Breast epithelium (tissue), 4 donors: ENCODE data around the gene RTN4R. TPM values are rescaled to one million over a fixed set of nuclear protein-coding genes. Genes with fewer than 3 reads are reported as not detected.
"Not testable (repeated sequence)": the region's sequence is repeated elsewhere in the genome, so short reads cannot be mapped to it uniquely, and the experiment has no call there.

Experiments
- DNase-seq, 2 donors: peaks; one replicate each; pipeline ENCODE4 v3.0.0-alpha.2; 2019; ENCODE audit warnings: low spot score in 2 of 2
- H3K27ac ChIP-seq, 2 donors: fragments of 200-600 bp; sonication (generic) in 1 of 2; one replicate each; pipeline ENCODE4 v1.5.1; 2016 to 2019; ENCODE audit warnings: mild to moderate bottlenecking in 1 of 2
- H3K27me3 ChIP-seq, 2 donors: fragments of 200-600 bp; sonication (generic) in 1 of 2; one replicate each; pipeline versions ENCODE4 v1.5.1 to v1.6.0; 2017 to 2019; ENCODE audit warnings: control low read depth in 1 of 2, mild to moderate bottlenecking in 1 of 2
- H3K36me3 ChIP-seq: fragments of 200-600 bp; one replicate; pipeline ENCODE4 v1.5.1; 2019
- H3K4me1 ChIP-seq, 2 donors: fragments of 200-600 bp; sonication (generic); one replicate each; pipeline ENCODE4 v1.5.1; 2016 to 2019; ENCODE audit warnings: control low read depth in 1 of 2
- H3K4me3 ChIP-seq, 3 donors: fragments of 200-600 bp; sonication (generic); 1 replicate in 2 of 3; 2 replicates in 1 of 3; pipeline ENCODE4 v1.5.1; 2016 to 2019; ENCODE audit warnings: mild to moderate bottlenecking in 3 of 3, moderate library complexity in 2 of 3
- H3K9me3 ChIP-seq, 2 donors: fragments of 200-600 bp; sonication (generic) in 1 of 2; one replicate each; pipeline ENCODE4 v1.5.1; 2016 to 2019; ENCODE audit warnings: control low read depth in 1 of 2
- POLR2A ChIP-seq: fragments of 450-650 bp; IDR thresholded peaks from one replicate; pipeline ENCODE4 v1.6.1; 2016; ENCODE audit warnings: antibody characterized with exemption, mild to moderate bottlenecking, moderate library complexity
- POLR2AphosphoS5 ChIP-seq, 3 donors: sonication (generic); formaldehyde crosslinking; IDR thresholded peaks; one replicate each; pipeline ENCODE4 v1.6.1; 2017; ENCODE audit warnings: antibody characterized with exemption in 3 of 3
- intact Hi-C: fragments of 100-400 bp; cut with DNase I; formaldehyde crosslinking; loops from one replicate; pipeline ENCODE4 v1.15.1; 2023; ENCODE audit warnings: low total_unique reads
- total RNA-seq, 3 donors: library from RNA; depleted of rRNA; stranded (reverse); fragments of >200 nt; gene quantifications; one replicate each; pipeline ENCODE4 v1.1.0, GENCODE V29; 2016
- TF ChIP-seq, protein P1 (sequence below), 3 donors: fragments of 450-650 bp; IDR thresholded peaks; one replicate each; pipeline ENCODE4 v1.5.1; 2016 to 2017; ENCODE audit warnings: antibody characterized with exemption in 3 of 3, mild to moderate bottlenecking in 3 of 3, moderate library complexity in 3 of 3

The RTN4R gene
- total RNA-seq, 3 donors from 2014 or later: 0.48 to 2.0 (median 1.9) TPM

DNA sequence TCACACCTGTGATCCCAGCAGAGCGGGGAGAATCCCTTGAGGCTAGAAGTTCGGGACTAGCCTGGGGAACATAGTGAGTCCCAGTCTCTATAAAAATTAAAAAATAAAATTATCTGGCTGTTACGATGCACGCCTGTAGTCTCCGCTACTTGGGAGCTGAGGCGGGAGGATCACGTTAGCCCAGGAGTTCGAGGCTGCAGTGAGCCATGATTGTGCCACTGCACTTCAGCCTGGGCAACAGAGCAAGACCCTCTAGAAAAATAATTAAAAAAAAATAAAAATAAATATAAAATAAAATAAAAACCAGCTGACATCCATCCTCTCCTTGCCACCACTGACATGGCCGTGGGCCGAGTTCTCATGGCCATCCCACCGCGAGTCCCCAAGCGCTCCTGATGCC, 7.7 kb upstream of the RTN4R start:
- H3K9me3 ChIP-seq: no peaks in the 10 kb centered on the region
- intact Hi-C loops: no loop called here
- TF ChIP-seq POLR2AphosphoS5 (IDR thresholded peaks at IDR 0.05): no peak
- TF ChIP-seq, protein P1, sequence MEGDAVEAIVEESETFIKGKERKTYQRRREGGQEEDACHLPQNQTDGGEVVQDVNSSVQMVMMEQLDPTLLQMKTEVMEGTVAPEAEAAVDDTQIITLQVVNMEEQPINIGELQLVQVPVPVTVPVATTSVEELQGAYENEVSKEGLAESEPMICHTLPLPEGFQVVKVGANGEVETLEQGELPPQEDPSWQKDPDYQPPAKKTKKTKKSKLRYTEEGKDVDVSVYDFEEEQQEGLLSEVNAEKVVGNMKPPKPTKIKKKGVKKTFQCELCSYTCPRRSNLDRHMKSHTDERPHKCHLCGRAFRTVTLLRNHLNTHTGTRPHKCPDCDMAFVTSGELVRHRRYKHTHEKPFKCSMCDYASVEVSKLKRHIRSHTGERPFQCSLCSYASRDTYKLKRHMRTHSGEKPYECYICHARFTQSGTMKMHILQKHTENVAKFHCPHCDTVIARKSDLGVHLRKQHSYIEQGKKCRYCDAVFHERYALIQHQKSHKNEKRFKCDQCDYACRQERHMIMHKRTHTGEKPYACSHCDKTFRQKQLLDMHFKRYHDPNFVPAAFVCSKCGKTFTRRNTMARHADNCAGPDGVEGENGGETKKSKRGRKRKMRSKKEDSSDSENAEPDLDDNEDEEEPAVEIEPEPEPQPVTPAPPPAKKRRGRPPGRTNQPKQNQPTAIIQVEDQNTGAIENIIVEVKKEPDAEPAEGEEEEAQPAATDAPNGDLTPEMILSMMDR (IDR thresholded peaks at IDR 0.05): no peak
- TF ChIP-seq POLR2A: no peak
- no peaks in the 10 kb centered on the region for H3K4me1 ChIP-seq
- H3K4me3 ChIP-seq: no peak overlapping the region
- H3K36me3 ChIP-seq: no peaks in the 10 kb centered on the region
- no peaks in the 10 kb centered on the region for H3K27me3 ChIP-seq
- no peak overlapping the region for H3K27ac ChIP-seq
- DNase-seq: no peak

DNA sequence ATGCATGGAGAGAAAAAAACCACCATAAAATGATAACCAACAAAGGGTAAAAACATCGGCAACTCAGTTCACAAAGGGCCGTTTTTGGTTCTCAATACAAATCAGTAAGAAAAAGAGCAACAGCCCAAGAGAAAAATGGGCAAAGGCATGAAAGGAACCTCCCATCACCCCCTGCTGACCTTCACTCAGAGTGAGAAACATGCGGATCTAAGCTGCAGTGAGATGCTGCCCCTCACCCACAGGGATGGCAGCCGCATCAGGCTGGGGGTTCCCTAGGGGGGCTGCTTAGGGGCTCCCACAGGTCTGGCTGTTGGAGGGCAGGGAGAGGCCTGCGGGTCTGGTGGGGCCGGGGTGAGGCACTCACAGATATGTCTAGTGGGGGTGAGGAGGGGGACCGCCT, 7.2 kb upstream of the RTN4R start:
- H3K36me3 ChIP-seq, H3K9me3 ChIP-seq, H3K4me1 ChIP-seq, DNase-seq, intact Hi-C loops, H3K4me3 ChIP-seq, H3K27me3 ChIP-seq, H3K27ac ChIP-seq: not testable (repeated sequence)

DNA sequence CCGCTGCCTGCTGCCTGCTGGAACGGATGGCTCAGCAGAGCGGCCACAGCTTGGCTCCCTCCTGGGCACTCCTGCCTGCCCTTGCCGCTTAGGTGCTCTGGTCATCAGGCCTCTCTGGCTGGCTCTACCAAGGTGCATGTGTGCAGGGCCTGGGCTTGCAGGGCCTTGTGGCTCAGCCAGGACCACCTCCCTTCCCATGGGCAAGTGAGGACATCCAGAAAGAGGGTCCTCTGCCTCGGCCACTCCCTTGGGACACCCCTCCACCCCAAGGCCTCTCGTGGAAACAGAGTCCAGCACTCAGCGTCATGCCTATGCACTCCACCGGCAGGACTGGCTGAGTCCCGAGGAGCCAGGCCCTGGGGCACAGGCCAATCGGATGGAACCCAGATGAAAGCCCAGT, 6.3 kb upstream of the RTN4R start:
- H3K4me1 ChIP-seq, H3K9me3 ChIP-seq, H3K4me3 ChIP-seq, H3K27me3 ChIP-seq, H3K27ac ChIP-seq, DNase-seq, intact Hi-C loops, H3K36me3 ChIP-seq: not testable (repeated sequence)

DNA sequence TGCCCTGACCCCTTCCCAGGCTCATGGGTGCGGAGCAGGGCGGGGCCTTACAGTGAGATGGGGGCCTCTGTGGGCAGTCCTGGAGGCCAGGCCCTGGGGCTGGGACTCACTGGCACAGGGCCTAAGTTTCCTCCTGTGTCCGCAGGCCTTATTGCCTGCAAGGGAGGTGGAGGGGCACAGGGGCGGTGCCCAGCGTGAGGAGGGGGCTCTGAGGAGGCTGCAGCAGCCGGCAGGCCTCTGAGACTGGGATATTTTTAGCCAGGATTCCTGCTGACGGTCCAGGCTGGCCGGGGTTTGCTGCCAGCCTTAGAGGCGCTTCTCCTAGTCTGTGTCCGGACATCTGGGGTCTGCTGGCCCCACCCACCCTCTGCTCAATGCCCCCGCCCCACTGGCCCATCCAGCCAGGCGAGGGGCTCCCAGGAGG, 5.7 kb upstream of the RTN4R start:
- H3K27me3 ChIP-seq: no peaks in the 10 kb centered on the region
- H3K4me1 ChIP-seq: no peaks in the 10 kb centered on the region
- H3K9me3 ChIP-seq: no peaks in the 10 kb centered on the region
- DNase-seq: no peak
- no peak overlapping the region for H3K4me3 ChIP-seq
- intact Hi-C loops: no loop called here
- TF ChIP-seq POLR2A (no peak), POLR2AphosphoS5 (IDR thresholded peaks at IDR 0.05) (no peak)
- TF ChIP-seq, protein P1 (IDR thresholded peaks at IDR 0.05): no peak
- no peaks in the 10 kb centered on the region for H3K36me3 ChIP-seq
- H3K27ac ChIP-seq: no peak overlapping the region

DNA sequence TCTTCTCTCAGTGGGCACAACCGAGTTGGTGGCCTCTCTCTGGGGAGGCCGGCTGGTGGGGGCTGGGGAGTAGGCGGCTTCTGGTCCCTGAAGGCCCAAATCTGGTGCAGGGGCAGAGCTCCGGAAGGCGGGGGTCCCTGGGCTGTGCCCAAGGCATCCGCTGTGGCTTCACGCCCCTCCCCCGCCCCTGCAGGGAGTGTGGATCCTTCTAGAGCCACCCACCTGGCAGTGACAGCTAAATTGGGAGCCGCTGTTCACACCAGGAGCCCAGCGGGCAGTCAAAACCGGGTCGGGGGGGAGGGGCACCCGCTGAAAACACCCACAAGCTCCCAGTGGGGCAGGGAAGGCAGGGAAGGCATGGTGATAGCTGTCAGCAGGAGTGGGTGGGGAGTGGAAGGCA, 4.6 kb upstream of the RTN4R start:
- no peaks in the 10 kb centered on the region for H3K27me3 ChIP-seq
- TF ChIP-seq, protein P1 (IDR thresholded peaks at IDR 0.05): no peak
- TF ChIP-seq POLR2AphosphoS5 (IDR thresholded peaks at IDR 0.05): no peak
- TF ChIP-seq POLR2A: no peak
- H3K27ac ChIP-seq: no peak overlapping the region
- no peak for DNase-seq
- intact Hi-C loops: no loop called here
- H3K36me3 ChIP-seq: no peaks in the 10 kb centered on the region
- H3K4me3 ChIP-seq: no peak overlapping the region
- peaks cover 0 to 3% of the 10 kb centered on the region in 2 donors for H3K4me1 ChIP-seq
- H3K9me3 ChIP-seq: no peaks in the 10 kb centered on the region

DNA sequence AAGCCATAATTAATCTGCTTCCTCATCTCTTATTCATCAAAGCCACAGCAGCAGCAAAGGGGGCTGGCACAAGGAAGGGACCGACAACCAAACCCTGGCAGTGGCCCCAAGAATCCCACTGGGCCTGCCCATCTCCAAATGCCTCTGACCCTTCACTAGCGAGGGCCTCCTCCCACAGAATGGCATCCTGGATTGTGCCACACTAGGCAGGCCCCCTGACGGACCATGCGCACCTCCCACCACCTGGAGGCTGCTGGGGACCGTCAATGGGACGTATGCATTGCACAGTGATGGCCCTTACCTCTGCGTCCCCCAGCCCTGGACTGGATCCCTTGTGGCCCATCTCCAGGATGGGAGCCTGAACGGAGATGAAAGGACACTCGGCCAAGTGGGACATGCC, 4.1 kb upstream of the RTN4R start:
- H3K4me3 ChIP-seq: no peak overlapping the region
- DNase-seq: no peak
- H3K36me3 ChIP-seq: no peaks in the 10 kb centered on the region
- no peak overlapping the region for H3K27ac ChIP-seq
- TF ChIP-seq POLR2AphosphoS5 (IDR thresholded peaks at IDR 0.05) (no peak), POLR2A (no peak)
- TF ChIP-seq, protein P1 (IDR thresholded peaks at IDR 0.05): no peak
- peaks cover 5 to 8% of the 10 kb centered on the region in 2 donors for H3K4me1 ChIP-seq
- H3K27me3 ChIP-seq: no peaks in the 10 kb centered on the region
- intact Hi-C loops: no loop called here
- no peaks in the 10 kb centered on the region for H3K9me3 ChIP-seq
